ENCODE results near the gene MOCOS.
A peak's percentile ranks its signal among the peaks of the same experiment; 100 is the strongest.

The MOCOS gene

GRCh38 chr18:36303211-36303844 lies 116.0 kb downstream of the MOCOS start:
- TF ChIP-seq, protein P1, sequence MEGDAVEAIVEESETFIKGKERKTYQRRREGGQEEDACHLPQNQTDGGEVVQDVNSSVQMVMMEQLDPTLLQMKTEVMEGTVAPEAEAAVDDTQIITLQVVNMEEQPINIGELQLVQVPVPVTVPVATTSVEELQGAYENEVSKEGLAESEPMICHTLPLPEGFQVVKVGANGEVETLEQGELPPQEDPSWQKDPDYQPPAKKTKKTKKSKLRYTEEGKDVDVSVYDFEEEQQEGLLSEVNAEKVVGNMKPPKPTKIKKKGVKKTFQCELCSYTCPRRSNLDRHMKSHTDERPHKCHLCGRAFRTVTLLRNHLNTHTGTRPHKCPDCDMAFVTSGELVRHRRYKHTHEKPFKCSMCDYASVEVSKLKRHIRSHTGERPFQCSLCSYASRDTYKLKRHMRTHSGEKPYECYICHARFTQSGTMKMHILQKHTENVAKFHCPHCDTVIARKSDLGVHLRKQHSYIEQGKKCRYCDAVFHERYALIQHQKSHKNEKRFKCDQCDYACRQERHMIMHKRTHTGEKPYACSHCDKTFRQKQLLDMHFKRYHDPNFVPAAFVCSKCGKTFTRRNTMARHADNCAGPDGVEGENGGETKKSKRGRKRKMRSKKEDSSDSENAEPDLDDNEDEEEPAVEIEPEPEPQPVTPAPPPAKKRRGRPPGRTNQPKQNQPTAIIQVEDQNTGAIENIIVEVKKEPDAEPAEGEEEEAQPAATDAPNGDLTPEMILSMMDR (IDR thresholded peaks at IDR 0.05; ENCODE audit: insufficient read depth, low read depth, low read length, missing control alignments), result no peak
- no peak for DNase-seq (ENCODE audit: low read depth)
- no peak overlapping the region for H3K4me3 ChIP-seq (ENCODE audit: low read length)

GRCh38 chr18:36304723-36305122 lies 117.4 kb downstream of the MOCOS start:
- no peak overlapping the region for H3K4me3 ChIP-seq (ENCODE audit: low read length)
- TF ChIP-seq, protein P1 (IDR thresholded peaks at IDR 0.05; ENCODE audit: insufficient read depth, low read depth, low read length, missing control alignments), result no peak
- no peak for DNase-seq (ENCODE audit: low read depth)

DNA sequence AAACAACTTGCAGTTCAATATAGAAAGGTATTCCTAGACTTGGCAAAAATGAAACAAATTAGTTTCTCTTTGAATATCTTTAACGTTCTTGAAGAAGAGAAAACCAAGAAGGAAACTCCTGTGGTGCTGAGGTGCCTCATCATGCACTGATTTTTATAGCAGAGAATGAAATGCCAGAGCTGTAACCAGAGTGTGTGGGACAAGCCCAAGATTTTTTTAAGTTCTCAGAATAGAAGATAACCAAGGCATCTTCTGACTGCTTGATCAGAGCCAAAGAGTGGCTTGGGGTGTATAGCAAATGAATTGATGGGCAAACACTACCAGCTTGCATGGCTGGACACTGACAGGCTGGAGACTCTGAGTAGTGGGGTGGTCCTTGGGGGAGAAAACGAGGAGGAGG lies 118.1 kb downstream of the MOCOS start:
- TF ChIP-seq, protein P1 (IDR thresholded peaks at IDR 0.05; ENCODE audit: insufficient read depth, low read depth, low read length, missing control alignments), result no peak
- H3K4me3 ChIP-seq (ENCODE audit: low read length), result no peak overlapping the region
- DNase-seq (ENCODE audit: low read depth), result no peak

GRCh38 chr18:36307513-36307912 lies 120.2 kb downstream of the MOCOS start:
- TF ChIP-seq, protein P1 (IDR thresholded peaks at IDR 0.05; ENCODE audit: insufficient read depth, low read depth, low read length, missing control alignments), result no peak
- H3K4me3 ChIP-seq (ENCODE audit: low read length), result no peak overlapping the region
- no peak for DNase-seq (ENCODE audit: low read depth)

DNA sequence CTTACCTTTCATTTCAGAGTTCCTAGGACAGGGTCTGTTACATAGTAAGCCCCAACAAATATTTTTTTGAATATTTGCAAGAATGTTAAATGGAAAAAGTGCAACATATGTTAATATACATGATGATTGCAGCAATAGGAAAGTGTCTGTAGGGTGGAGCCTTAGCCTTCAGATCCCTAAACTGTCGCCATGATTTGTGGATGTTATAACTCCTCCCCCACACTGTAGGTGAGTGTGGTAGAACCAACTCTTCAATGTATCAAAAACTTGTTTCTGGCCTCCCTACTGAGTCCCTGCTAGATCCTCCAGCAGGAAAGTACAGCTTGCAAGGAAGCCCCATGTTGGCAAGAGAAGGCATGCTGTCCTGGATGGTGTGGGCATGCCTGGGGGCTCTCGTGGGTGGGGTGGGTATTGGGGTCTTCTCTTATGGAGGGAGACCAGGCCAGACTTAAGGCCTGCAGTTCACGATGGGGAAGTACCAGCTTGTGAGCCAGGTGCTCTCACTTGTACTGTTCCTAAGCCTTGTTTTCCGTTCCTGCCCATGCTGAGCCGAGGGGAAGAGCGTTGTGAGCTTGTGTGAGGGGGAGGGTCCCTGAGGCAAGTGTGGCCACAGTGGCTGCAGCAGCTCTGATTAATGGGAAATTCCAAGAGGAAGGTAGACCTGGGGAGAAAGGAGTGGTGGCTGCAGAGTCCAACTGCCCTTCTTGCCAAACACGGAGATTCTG lies 121.6 kb downstream of the MOCOS start:
- H3K4me3 ChIP-seq (ENCODE audit: low read length), result peak overlapping the region; percentile 19

GRCh38 chr18:36309436-36310391 lies 122.4 kb downstream of the MOCOS start:
- peak overlapping the region; percentile 19 for H3K4me3 ChIP-seq (ENCODE audit: low read length)
- peak; percentile 99 for DNase-seq (ENCODE audit: low read depth)
- TF ChIP-seq, protein P1 (IDR thresholded peaks at IDR 0.05; ENCODE audit: insufficient read depth, low read depth, low read length, missing control alignments), result no peak

More for the DNA sequence above, 121.6 kb downstream of the MOCOS start:
- DNase-seq (ENCODE audit: low read depth), result peak; percentile 46
- TF ChIP-seq, protein P1 (IDR thresholded peaks at IDR 0.05; ENCODE audit: insufficient read depth, low read depth, low read length, missing control alignments), result no peak
